Muscle layer of duodenum (tissue), 2 donors: ENCODE results near the gene ZC3H4.

ENCODE experiments used
- H3K27ac ChIP-seq: one replicate; pipeline ENCODE4 v1.7.0; 2013; ENCODE audit warnings: mild to moderate bottlenecking, low read length
- H3K27me3 ChIP-seq: one replicate; pipeline ENCODE4 v1.7.0; 2013; ENCODE audit warnings: low read depth, mild to moderate bottlenecking, control low read depth, low read length
- H3K36me3 ChIP-seq, 2 donors: one replicate each; pipeline ENCODE4 v1.7.0; 2013; ENCODE audit warnings: low read length in 2 of 2, control low read depth in 1 of 2, mild to moderate bottlenecking in 1 of 2; ENCODE audit not compliant: insufficient read depth in 2 of 2, control insufficient read depth in 1 of 2
- H3K4me1 ChIP-seq, 2 donors: one replicate each; pipeline ENCODE4 v1.7.0; 2013; ENCODE audit warnings: low read length in 2 of 2, mild to moderate bottlenecking in 2 of 2, control low read depth in 1 of 2, moderate library complexity in 1 of 2; ENCODE audit not compliant: insufficient read depth in 2 of 2, control insufficient read depth in 1 of 2
- H3K4me3 ChIP-seq, 2 donors: one replicate each; pipeline ENCODE4 v1.7.0; 2013; ENCODE audit warnings: low read length in 2 of 2, low read depth in 1 of 2, mild to moderate bottlenecking in 1 of 2
- H3K9me3 ChIP-seq, 2 donors: one replicate each; pipeline ENCODE4 v1.7.0; 2013; ENCODE audit warnings: low read length in 2 of 2, control low read depth in 1 of 2, mild to moderate bottlenecking in 1 of 2; ENCODE audit not compliant: control insufficient read depth in 1 of 2
- donor health status: healthy.

The ZC3H4 gene

DNA sequence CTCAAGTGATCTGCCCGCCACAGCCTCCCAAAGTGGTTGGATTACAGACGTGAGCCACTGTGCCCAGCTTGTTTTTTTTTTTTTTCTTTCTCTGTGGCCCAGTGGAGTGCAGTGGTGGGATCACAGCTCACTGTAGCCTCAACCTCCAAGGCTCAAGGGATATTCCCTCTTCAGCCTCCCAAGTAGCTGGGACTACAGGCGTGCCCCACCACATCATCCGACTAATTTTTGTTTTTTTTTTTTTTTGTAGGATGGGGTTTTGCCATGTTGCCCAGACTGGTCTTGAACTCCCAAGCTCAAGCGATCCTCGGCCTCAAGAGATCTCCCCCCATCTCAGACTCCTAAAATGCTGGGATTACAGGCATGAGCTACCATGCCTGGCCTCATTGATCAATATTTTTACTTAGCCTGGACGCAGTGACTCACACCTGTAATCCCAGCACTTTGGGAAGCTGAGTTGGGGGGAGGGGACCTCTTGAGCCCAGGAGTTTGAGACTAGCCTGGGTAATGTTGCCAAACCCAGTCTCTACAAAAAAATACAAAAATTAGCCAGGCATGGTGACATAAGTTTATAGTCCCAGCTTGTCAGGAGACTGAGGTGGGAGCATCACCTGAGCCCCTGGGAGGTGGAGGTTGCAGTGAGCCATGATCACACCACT, 18.7 kb upstream of the ZC3H4 start:
- no peaks in the 10 kb centered on the region for H3K9me3 ChIP-seq
- H3K27ac ChIP-seq = no peak overlapping the region
- peak overlapping the region in 1 of 2 donors; percentile 80 for H3K4me3 ChIP-seq

DNA sequence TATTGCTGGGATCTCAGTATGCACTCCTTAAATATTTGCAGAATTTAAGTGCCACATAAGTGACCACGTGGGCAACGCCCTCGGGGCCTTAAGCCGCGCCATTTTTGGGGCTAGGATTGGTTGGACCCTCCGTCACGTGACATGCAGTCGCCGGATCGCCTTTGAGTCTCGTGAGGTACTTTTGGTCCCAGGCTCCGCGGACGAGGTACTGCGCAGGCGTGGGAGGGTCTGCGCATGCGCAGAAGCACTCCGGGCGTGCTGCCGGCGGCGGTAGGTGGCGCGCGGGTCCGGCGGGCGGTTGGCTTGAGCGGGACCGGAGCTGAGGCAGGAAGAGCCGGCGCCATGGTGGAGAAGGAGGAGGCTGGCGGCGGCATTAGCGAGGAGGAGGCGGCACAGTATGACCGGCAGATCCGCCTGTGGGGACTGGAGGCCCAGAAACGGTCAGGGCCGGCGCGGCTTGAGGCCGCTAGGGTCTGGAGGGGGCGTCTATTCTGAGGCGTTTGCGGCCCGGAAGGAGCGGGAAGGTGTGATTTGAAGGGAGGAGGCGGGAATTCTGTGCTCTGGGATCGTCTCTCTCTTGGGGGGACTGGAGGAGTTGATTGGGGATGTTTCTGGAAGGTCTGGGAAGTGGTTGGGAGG, 17.1 kb upstream of the ZC3H4 start, which contains the start of gene SAE1:
SAE1 (plus strand) TSS at position 247 of the 639 bp plus-strand sequence; CDS start at position 343, 96 bp downstream.
- Histone ChIP-seq H3K27me3 (no peaks in the 10 kb centered on the region), H3K27ac (peak within 1 kb of the TSS; percentile 83), H3K36me3 (no peaks in the 10 kb centered on the region), H3K9me3 (no peaks in the 10 kb centered on the region), H3K4me1 (peaks cover 0 to 33% of the 10 kb centered on the region in 2 donors), H3K4me3 (peak within 1 kb of the TSS; percentile 80 to 95)

More for the DNA sequence above, 18.7 kb upstream of the ZC3H4 start:
- H3K36me3 ChIP-seq = peaks cover 0 to 4% of the 10 kb centered on the region in 2 donors
- H3K27me3 ChIP-seq = no peaks in the 10 kb centered on the region
- H3K4me1 ChIP-seq = peaks cover 0 to 33% of the 10 kb centered on the region in 2 donors

DNA sequence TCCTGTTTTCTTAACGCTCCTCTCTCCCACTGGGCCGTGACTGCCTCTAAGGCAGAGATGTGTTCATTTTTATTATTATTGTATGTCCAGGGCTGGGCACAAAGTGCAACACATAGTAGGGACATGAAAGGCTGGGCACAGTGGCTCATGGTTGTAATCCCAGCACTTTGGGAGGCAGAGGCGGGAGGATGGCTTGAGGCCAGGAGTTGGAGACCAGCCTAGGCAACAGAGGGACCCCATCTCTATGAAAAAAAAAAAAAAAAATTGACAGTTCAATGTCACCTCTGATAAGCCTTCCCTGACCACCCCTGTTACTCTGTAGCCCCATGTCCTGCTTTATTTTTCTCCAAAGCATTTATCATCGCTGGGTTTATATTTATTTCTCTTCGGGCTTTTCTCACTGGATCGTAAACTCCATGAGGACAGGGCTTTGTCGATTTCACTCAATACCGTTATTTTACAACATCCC, 16.6 kb upstream of the ZC3H4 start:
- H3K9me3 ChIP-seq = no peaks in the 10 kb centered on the region
- no peaks in the 10 kb centered on the region for H3K36me3 ChIP-seq
- peak overlapping the region; percentile 80 to 95 for H3K4me3 ChIP-seq
- H3K27ac ChIP-seq = no peak overlapping the region
- no peaks in the 10 kb centered on the region for H3K27me3 ChIP-seq
- peaks cover 0 to 33% of the 10 kb centered on the region in 2 donors for H3K4me1 ChIP-seq

DNA sequence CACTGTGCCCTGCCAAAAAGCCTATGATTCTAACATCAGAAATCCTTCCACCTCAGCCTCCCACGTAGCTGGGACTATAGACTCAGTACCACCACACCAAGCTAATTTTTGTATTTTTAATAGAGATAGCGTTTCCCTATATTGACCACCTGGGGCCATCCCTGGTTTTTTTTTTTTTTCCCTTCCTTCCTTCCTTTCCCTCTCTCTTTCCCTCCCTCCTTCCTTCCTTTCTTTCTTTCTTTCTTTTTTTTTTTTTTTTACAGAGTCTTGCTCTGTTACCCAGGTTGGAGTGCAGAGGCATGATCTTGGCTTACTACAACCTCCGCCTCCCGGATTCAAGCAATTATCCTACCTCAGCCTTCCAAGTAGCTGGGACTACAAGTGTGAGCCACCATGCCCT, 16.0 kb upstream of the ZC3H4 start:
- Histone ChIP-seq H3K4me3 (no peak overlapping the region), H3K27me3 (no peaks in the 10 kb centered on the region), H3K36me3 (no peaks in the 10 kb centered on the region), H3K27ac (no peak overlapping the region), H3K9me3 (no peaks in the 10 kb centered on the region), H3K4me1 (peaks cover 0 to 31% of the 10 kb centered on the region in 2 donors)

DNA sequence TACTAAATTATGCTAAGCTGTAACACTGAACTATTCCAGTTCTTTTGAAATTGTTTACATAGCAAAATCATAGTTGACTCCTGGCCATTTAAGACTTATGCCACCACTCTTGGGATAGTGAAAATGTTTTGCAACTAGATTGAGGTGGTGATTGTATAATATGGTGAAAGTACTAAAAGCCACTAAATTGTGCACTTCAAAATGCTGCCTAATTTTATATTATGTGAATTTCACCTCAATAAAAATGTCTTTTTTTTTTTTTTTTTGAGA, 12.0 kb upstream of the ZC3H4 start:
- Histone ChIP-seq H3K27ac (no peak overlapping the region), H3K4me1 (peaks cover 0 to 6% of the 10 kb centered on the region in 2 donors)

DNA sequence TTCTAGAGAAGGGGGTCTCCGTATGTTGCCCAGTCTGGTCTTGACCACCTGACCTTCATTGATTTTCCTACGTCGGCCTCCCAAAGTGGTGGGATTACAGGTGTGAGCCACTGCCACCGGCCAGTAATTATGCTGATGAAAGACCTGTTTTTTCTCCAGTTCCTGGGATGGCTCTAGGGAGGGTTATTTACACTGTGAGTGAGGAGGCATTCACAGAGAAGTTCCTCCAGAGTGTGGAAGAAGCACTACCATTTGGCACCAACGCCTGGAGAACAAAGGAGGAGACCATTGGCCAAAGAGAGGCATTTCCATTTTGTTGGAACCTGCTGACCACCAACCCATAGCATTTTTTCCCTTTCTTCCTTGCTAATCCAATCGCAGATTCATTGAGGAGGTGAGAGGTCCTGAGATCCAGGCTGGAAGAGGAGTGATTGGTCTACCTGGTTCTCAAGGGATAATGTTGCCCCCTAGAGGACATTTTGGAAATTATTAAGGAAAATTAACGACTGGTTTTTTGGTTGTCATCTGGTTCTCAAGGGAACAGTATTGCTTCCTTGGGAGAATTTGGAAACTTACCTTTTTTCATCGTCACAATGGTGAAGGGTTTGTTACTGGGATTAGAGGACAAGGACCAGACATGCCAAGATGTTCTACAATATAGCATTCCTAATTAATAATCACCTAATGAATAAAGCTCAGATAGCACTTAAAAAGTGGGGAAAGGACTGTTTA, 11.5 kb upstream of the ZC3H4 start:
- H3K9me3 ChIP-seq = no peaks in the 10 kb centered on the region
- H3K27me3 ChIP-seq = no peaks in the 10 kb centered on the region
- H3K4me1 ChIP-seq = peaks cover 0 to 3% of the 10 kb centered on the region in 2 donors
- H3K4me3 ChIP-seq = no peak overlapping the region
- H3K36me3 ChIP-seq = no peaks in the 10 kb centered on the region
- H3K27ac ChIP-seq = no peak overlapping the region

More for the DNA sequence above, 12.0 kb upstream of the ZC3H4 start:
- no peaks in the 10 kb centered on the region for H3K9me3 ChIP-seq
- no peaks in the 10 kb centered on the region for H3K36me3 ChIP-seq
- no peak overlapping the region for H3K4me3 ChIP-seq
- no peaks in the 10 kb centered on the region for H3K27me3 ChIP-seq

DNA sequence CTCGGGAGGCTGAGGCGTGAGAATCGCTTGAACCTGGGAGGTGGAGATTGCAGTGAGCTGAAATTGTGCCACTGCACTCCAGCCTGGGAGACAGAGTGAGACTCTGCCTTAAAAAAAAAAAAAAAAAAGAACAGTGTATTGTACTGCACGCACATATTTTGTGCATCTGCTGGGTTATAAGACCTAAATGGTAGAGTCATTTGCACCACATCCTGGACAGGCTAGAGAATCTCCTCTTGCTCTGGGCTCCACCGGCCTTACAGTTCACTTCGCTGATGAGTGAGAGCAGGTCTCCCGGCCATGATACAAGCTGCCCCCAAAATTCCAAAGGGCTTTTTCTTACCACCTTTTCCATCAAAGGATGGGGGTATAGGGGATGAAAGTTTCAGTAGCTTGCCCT, 9.8 kb upstream of the ZC3H4 start:
- Histone ChIP-seq H3K4me1 (peaks cover 0 to 3% of the 10 kb centered on the region in 2 donors), H3K9me3 (no peaks in the 10 kb centered on the region), H3K4me3 (no peak overlapping the region), H3K27ac (no peak overlapping the region), H3K36me3 (no peaks in the 10 kb centered on the region), H3K27me3 (no peaks in the 10 kb centered on the region)

DNA sequence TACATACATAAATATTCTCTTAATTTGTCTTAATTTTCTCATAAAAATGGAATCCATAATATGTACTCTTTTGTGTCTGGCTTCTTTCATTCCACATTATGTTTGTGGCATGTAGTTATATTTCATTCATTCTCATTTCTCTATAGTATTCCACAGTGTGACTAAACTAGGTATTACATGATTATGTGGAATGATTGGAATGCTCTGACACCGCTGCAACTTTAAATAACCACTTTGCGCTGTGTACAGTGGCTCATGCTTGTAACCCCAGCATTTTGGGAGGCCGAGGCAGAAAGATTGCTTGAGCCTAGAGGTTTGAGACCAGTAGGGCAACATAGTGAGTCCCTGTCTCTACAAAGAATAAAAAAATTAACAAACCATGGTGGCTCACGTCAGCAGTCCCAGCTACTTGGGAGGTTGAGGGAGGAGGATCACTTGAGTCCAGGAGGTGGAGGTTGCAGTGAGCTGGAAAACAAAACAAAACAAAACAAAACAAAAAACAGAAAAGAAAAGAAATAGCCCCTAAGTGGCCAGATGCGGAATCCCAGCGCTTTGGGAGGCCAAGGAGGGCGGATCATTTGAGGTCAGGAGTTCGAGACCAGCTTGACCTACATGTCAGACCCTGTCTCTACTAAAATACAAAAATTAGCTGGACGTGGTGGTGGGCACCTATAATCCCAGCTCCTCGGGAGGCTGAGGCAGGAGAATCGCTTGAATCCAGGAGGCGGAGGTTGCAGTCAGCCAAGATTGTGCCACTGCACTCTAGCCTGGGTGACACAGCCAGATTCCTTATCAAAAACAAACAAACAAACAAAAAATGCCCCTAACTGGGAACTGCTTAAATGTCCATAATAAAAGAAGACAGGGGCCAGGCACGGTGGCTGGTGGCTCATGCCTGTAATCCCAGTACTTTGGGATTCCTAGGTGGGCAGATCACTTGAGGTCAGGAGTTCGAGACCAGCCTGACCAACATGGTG, 9.1 kb upstream of the ZC3H4 start:
- no peak overlapping the region for H3K27ac ChIP-seq
- no peaks in the 10 kb centered on the region for H3K9me3 ChIP-seq
- H3K36me3 ChIP-seq = no peaks in the 10 kb centered on the region
- H3K4me3 ChIP-seq = no peak overlapping the region
- H3K4me1 ChIP-seq = peaks cover 0 to 3% of the 10 kb centered on the region in 2 donors
- H3K27me3 ChIP-seq = no peaks in the 10 kb centered on the region

DNA sequence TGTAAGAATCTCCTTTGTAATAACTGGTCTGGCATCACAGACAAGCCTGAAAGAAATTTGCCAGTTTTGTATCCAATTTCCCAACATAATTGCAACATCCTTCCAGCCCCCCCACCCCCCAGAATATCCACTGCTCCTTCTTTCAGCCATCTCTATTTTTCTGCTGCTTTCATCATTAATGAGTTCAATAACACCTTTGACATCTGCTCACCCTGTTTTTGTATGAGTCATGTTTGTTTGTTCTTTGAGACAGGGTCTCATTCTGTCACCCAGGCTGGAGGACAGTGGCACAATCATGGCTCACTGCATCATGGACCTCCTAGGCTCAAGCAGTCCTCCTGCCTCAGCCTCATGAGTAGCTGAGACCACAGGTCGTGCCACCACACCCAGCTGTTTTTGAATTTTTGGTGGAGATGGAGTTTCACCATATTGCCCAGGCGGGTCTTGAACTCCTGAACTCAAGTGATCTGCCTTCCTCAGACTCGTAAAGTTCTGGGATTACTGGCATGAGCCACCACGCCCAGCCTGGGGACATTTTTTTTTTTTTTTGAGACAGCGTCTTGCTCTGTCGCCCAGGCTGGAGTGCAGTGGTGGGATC, 7.0 kb upstream of the ZC3H4 start:
- Histone ChIP-seq H3K4me1 (peaks cover 0 to 3% of the 10 kb centered on the region in 2 donors), H3K27me3 (no peaks in the 10 kb centered on the region), H3K9me3 (no peaks in the 10 kb centered on the region), H3K36me3 (no peaks in the 10 kb centered on the region), H3K27ac (no peak overlapping the region), H3K4me3 (no peak overlapping the region)

DNA sequence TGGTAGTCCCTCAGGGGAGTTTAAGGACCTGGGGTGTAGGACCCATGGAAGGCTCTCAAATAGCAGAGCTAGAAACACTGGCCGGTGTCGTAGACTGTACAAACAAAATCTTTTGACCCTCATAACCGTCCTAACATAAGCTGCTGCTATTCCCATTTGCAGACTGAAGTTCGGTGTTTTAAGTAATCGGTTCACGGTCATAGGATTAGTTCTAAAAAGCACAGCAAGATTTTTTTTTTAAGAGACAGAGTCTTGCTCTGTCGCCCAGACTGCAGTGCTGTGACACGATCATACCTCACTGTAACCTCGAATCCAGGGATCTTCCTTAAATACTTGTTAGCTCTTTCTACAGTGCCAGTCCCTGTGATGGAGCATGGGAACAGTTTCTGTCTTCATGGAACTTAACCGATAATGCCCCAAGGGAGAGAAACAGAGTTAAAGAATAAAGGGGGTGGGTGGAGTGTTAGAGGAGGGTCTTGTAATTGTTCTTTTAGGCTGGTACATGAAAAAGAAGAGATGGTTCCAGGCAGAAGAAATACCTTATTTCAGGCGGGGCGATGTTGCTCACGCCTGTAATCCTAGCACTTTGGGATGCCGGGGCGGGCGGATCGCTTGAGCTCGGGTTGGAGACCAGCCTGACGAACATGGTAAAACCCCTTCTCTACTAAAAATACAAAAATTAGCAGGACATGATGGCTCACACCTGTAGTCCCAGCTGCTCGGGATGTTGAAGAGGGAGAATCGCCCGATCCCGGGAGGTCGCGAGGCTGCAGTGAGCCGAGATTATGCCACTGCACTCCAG, 475 bp upstream of the ZC3H4 start:
- peak overlapping the region; percentile 100 for H3K27ac ChIP-seq
- H3K27me3 ChIP-seq = no peaks in the 10 kb centered on the region
- peaks cover 10 to 11% of the 10 kb centered on the region in 2 donors for H3K4me1 ChIP-seq
- H3K4me3 ChIP-seq = peak overlapping the region; percentile 94 to 96
- peaks cover 0 to 27% of the 10 kb centered on the region in 2 donors for H3K36me3 ChIP-seq
- no peaks in the 10 kb centered on the region for H3K9me3 ChIP-seq
